Measurements from ENCODE around the gene FCRL2. TPM values are rescaled to one million over a fixed set of nuclear protein-coding genes. Genes with fewer than 3 reads are reported as not detected.

The FCRL2 gene
- total and polyA plus RNA-seq, 2 experiments from 2014 or later: not detected

GRCh38 chr1:157700732-157701131 lies 76.2 kb downstream of the FCRL2 start, which contains the start of gene FCRL3 (continued):
- TF ChIP-seq ZNF462 (CRISPR knock-in tag; IDR thresholded peaks at IDR 0.05) (no peak), EZH2phosphoT487 (IDR thresholded peaks at IDR 0.05; ENCODE audit: unreplicated experiment) (no peak), EZH2 (IDR thresholded peaks at IDR 0.05; ENCODE audit: low read depth, unreplicated experiment) (no peak), JUNB (IDR thresholded peaks at IDR 0.05; ENCODE audit: unreplicated experiment) (no peak)

GRCh38 chr1:157700305-157700704 lies 76.6 kb downstream of the FCRL2 start:
- no peak overlapping the region for H3K27ac ChIP-seq (ENCODE audit: low read depth)
- Mint-ChIP-seq H3K36me3 (ENCODE audit: low read depth) (no peaks in the 10 kb centered on the region), H3K9me3 (no peaks in the 10 kb centered on the region), H3K27me3 (ENCODE audit: insufficient read depth, low read depth, poor library complexity) (no peaks in the 10 kb centered on the region), H3K4me1 (peaks cover 12% of the 10 kb centered on the region), H3K4me3 (no peak overlapping the region), H3K27ac (no peak overlapping the region)
- H4K20me1 ChIP-seq (replicated peaks; ENCODE audit: insufficient read depth): no peaks in the 10 kb centered on the region
- H3K79me2 ChIP-seq (replicated peaks; ENCODE audit: insufficient read depth): no peaks in the 10 kb centered on the region
- H3F3A ChIP-seq (replicated peaks; ENCODE audit: low read depth): no peaks in the 10 kb centered on the region
- no peaks in the 10 kb centered on the region for H3K4me1 ChIP-seq (ENCODE audit: insufficient read depth)
- no peak overlapping the region for H2AFZ ChIP-seq
- no peak for ATAC-seq
- no peak overlapping the region for H3K4me2 ChIP-seq
- no peaks in the 10 kb centered on the region for H3K36me3 ChIP-seq (ENCODE audit: insufficient read depth)
- H3K27me3 ChIP-seq (ENCODE audit: insufficient read depth): no peaks in the 10 kb centered on the region
- 0 out of 2 replicates have a peak, but pooled peaks cover 3% of the 10 kb centered on the region for H3K9me2 ChIP-seq (ENCODE audit: insufficient read depth)
- no peak for DNase-seq (ENCODE audit: low spot score)
- H3K4me3 ChIP-seq: no peak overlapping the region
- no peak for TF ChIP-seq EZH2 (IDR thresholded peaks at IDR 0.05; ENCODE audit: low read depth, unreplicated experiment)
- no peak for TF ChIP-seq CREB1 (CRISPR knock-in tag; IDR thresholded peaks at IDR 0.05; ENCODE audit: low read depth)
- no peak for TF ChIP-seq REST (IDR thresholded peaks at IDR 0.05; ENCODE audit: unreplicated experiment)
- TF ChIP-seq ZNF114 (CRISPR knock-in tag; IDR thresholded peaks at IDR 0.05): no peak
- TF ChIP-seq POLR2AphosphoS5 (IDR thresholded peaks at IDR 0.05; ENCODE audit: low read depth): no peak
- no peak for TF ChIP-seq JUNB (IDR thresholded peaks at IDR 0.05; ENCODE audit: unreplicated experiment)
- no peak for TF ChIP-seq ETS1 (IDR thresholded peaks at IDR 0.05)

Measured in GM23338 (cell line).